ENCODE measurements around the gene UMODL1. TPM values are rescaled to one million over a fixed set of nuclear protein-coding genes. Genes with fewer than 3 reads are reported as not detected.
"Not testable (repeated sequence)": the region's sequence is repeated elsewhere in the genome, so short reads cannot be mapped to it uniquely, and the experiment has no call there.

UMODL1 gene
- total RNA-seq, 1 donor from 2014 or later, result 0.05 TPM

GRCh38 chr21:42073145-42074099 lies 2.3 kb downstream of the UMODL1 start:
- ATAC-seq (ENCODE audit: poor library complexity), result no peak
- no peak for DNase-seq
- intact Hi-C loops (cut with DNase I), result no loop called here

DNA sequence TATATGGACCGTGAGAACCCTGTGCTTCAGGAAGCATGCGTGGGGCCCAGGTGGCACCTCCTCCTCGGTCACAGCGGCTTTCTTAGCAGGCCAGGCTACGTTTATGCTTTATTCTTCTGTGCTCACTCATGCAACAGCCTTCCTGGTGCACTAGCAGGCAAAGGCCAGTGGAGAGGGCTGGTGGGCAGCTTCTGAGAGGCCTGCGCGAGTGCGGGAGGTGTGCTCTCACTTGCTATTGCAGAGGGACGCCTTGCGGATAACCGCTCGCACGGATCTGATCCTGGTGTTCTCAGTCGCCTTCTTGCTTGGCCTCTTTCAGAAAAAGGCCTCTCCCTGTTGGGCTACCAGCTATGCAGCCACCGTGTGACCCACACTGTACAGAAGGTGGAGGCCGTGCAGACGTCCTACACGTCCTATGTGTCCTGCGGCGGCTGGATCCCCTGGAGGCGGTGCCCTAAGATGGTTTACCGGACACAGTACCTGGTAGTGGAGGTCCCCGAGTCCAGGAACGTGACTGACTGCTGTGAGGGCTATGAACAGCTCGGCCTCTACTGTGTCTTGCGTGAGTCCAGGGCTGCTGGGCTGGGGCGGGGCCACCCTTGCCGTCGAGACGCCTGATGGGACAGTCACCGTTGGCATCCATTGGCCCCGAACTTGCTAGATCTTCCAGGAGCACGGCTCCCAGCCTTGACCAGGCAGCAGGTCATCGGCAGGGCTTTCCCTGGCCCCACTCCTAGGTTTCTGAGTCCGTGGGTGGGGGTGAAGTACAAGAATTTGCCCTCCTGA lies 4.8 kb downstream of the UMODL1 start:
- intact Hi-C loops (cut with DNase I), result no loop called here
- DNase-seq (no peak), ATAC-seq (ENCODE audit: poor library complexity) (no peak)

- ATAC-seq (ENCODE audit: poor library complexity); DNase-seq; intact Hi-C loops (cut with DNase I): not testable (repeated sequence)
These were observed 6.6 kb downstream of the UMODL1 start for GRCh38 chr21:42077685-42078238.

DNA sequence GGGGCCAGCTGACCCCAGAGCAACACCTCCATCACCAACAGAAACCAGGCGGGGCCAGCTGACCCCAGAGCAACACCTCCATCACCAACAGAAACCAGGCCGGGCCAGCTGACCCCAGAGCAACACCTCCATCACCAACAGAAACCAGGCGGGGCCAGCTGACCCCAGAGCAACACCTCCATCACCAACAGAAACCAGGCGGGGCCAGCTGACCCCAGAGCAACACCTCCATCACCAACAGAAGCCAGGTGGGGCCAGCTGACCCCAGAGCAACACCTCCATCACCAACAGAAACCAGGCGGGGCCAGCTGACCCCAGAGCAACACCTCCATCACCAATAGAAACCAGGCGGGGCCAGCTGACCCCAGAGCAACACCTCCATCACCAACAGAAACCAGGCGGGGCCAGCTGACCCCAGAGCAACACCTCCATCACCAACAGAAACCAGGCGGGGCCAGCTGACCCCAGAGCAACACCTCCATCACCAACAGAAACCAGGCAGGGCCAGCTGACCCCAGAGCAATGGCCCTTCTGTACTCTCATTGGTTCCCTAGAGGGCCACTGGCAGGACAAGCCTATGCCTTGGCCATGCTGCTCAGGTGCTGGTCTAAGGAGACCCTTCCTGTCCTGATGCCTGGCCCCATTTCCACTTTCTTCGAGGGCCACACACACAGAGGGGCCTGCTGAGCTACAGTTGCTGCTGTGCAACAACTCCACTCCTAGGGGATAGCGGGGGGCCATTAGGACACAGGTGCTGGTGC lies 7.3 kb downstream of the UMODL1 start:
- ATAC-seq (ENCODE audit: poor library complexity); DNase-seq; intact Hi-C loops (cut with DNase I): not testable (repeated sequence)

DNA sequence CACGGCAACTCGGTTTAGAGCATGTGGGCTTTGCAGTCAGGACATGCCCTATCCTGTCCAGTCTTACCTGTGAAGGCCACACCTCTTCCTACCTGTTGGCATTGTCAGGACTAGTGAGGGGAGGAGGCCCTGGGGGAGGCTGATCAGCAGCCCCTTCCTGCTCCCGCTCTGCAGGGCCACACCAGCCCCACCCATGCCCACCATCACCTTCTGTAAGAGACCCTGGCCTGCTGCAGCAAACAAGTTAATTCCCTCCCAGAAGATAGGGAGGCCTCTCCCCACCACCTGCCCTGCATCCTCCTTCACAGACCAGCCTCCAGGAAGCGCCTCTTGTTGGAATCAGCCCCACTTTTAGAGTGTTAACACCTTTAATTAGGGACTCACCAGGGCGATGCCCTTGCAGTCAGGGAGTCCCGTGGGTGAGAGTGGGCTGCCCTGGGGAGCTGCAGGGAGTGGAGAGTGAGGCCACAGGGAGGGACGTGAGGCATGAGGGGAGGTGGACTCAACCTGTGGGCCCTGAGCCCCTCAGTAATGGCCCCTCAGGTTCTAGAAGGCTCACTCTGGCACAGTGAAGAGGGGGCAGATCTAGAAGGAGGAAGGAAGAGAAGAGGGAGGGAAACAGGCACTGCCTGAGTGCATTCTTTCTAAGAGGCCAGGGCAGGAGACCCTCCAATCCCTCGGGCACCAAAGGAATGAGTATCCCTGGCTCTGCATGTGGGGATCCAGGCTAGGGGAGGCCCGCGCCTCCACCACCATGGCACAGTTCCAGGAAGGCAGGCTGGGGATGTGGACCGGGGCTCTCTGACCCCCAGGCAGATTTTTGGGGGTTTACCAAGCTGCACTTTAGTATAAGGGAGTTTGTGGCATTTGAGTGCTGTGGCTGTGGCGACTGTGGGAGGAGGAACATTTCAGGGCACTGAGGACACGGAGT lies 8.2 kb downstream of the UMODL1 start:
- intact Hi-C loops (cut with DNase I), result no loop called here
- no peak for ATAC-seq (ENCODE audit: poor library complexity)
- no peak for DNase-seq

DNA sequence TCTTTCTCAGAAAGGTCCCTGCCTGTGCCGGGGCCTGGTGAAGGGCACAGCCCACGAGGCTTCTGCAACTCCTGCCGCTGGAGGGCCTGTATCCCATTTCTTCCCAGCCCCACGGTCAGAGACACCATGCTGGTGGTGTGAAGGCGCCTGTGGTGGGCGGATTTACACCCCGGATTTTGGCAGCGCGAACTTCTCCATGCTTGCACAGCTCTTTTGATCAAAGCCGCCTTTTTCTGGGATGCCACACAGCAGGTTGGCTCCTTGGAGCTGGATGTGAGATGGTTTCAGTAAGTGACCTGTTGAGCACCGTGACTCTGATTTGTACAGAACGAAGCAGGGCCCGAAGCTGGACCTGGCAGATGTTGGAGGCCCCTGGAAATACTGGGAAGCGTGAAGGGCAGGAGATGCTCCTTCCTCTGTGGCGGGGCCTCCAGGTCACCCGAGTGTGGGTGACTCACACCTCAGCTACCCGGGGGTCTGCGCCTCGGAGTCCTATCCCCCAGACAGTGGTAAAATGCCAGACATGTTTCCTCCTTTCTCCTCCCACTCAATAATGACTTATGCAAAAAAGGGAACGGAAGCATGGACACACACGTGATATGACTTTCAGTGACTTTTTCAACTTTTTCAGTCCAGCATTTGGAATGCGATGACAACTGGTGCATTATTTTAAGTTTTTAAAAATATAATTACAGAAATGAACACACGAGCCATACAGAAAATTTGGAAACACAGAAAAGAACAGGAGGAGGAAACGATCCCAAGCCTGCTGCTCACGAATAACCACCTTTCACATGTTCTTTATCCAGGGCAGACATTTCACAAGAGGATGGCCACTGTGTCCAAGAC lies 9.0 kb downstream of the UMODL1 start:
- ATAC-seq (ENCODE audit: poor library complexity) (no peak), DNase-seq (no peak)
- intact Hi-C loops (cut with DNase I), result no loop called here

DNA sequence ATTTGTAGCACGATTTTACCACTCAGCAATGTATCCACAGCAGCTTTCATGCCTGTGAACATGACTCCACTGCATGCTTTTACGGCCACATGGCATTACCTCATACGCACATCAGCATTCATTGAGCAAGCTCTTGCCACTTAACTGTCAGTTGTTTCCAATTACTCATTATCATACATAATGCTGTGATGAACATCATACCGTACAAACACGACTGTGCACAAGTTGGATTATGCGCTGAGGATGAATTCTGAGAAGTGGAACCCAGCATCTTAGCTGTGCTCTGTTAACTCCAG lies 9.6 kb downstream of the UMODL1 start:
- intact Hi-C loops (cut with DNase I), result no loop called here
- ATAC-seq (ENCODE audit: poor library complexity), result peak; percentile 38
- DNase-seq, result no peak

GRCh38 chr21:42081138-42081537 lies 10.0 kb downstream of the UMODL1 start:
- ATAC-seq (ENCODE audit: poor library complexity) (no peak), DNase-seq (no peak)
- intact Hi-C loops (cut with DNase I), result no loop called here

GRCh38 chr21:42081931-42082381 lies 10.8 kb downstream of the UMODL1 start:
- DNase-seq, result no peak
- intact Hi-C loops (cut with DNase I), result no loop called here
- no peak for ATAC-seq (ENCODE audit: poor library complexity)

- intact Hi-C loops (cut with DNase I), result no loop called here
- DNase-seq (no peak), ATAC-seq (ENCODE audit: poor library complexity) (no peak)
These were observed 11.6 kb downstream of the UMODL1 start for GRCh38 chr21:42082501-42083360.

DNA sequence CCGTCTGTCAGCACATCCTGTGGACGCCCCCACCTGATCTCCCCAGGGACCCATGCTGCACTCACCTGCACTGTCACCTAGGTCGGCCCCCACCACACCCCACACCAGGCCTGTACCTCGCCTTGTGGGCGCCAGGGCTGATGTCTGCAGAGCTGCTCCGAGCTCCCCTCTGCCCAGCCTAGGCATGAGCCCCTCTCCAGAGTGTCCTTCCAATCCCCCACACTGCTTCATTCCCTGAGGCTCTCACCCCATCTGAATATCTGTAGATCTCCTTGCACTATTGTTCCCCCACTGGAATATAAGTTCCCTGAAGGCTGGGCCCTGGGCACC lies 12.2 kb downstream of the UMODL1 start:
- DNase-seq (no peak), ATAC-seq (ENCODE audit: poor library complexity) (no peak)
- intact Hi-C loops (cut with DNase I), result no loop called here

- DNase-seq (no peak), ATAC-seq (ENCODE audit: poor library complexity) (no peak)
- intact Hi-C loops (cut with DNase I), result no loop called here
These were observed 13.0 kb downstream of the UMODL1 start for GRCh38 chr21:42084079-42084478.

DNA sequence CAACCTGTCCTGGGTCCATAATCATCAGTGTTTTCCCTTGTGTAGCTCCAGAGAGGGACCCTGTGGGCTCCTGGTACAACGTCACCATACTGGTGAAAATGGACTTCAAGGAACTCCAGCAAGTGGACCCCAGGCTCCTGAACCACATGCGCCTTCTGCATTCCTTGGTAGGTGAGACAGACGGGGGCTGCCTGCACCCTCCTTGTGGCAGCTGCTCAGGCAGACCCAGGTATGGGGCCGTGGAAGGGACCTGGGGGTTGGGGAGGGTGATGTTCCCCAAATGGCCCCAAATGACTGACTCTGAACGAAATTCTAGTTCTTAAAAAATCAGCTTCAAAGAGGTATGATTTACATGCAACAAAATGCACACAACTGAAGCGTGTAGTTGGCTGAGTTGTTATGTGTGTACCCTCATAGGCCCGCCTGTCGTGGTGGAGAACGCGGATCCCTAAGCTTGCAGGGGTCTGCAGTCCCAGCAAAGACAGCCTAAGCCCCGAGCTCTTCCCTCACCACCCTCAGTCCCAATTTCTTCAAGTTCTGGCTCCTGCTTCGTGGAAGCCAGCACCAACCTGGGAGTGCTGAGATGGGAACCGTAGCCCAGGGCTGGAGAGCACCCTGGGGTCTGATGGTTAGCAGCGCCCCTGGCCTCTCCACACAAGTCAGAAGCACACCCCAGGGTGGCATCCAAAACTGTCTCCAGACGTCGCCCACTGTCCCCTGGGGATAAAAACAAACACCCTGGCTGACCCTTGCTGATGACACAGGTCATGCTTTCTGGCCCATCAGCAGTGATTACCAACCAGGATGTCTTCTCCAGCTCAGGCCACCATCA lies 14.3 kb downstream of the UMODL1 start:
- DNase-seq (no peak), ATAC-seq (ENCODE audit: poor library complexity) (no peak)
- intact Hi-C loops (cut with DNase I), result no loop called here

GRCh38 chr21:42086969-42087368 lies 15.9 kb downstream of the UMODL1 start:
- ATAC-seq (ENCODE audit: poor library complexity) (no peak), DNase-seq (no peak)
- intact Hi-C loops (cut with DNase I), result no loop called here

DNA sequence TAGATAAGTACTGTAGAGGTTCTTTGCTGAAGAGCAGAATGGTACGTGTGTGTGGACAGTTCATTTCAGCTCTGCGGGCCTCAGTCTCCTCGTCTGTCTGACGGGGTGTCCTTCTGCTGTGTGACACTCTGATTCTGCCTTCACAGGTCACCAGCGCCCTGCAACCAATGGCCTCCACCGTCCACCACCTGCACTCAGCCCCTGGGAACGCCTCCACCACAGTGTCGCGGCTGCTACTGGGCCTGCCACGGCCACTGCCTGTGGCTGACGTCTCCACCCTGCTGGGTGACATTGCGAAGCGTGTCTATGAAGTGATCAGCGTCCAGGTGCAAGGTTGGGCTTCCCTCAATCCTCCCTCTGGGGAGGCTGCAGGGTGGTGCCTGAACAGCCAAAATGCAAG lies 17.0 kb downstream of the UMODL1 start:
- ATAC-seq (ENCODE audit: poor library complexity) (no peak), DNase-seq (no peak)
- intact Hi-C loops (cut with DNase I), result no loop called here
